ENCODE results near the gene AK6. TPM values are rescaled to one million over a fixed set of nuclear protein-coding genes. Genes with fewer than 3 reads are reported as not detected.

AK6 gene
- total and polyA plus RNA-seq, 9 of the 15 experiments (the other 6 are each of a cell fraction or from before 2014, with no cell fraction given): 84.6 to 669 (median 143) TPM

DNA sequence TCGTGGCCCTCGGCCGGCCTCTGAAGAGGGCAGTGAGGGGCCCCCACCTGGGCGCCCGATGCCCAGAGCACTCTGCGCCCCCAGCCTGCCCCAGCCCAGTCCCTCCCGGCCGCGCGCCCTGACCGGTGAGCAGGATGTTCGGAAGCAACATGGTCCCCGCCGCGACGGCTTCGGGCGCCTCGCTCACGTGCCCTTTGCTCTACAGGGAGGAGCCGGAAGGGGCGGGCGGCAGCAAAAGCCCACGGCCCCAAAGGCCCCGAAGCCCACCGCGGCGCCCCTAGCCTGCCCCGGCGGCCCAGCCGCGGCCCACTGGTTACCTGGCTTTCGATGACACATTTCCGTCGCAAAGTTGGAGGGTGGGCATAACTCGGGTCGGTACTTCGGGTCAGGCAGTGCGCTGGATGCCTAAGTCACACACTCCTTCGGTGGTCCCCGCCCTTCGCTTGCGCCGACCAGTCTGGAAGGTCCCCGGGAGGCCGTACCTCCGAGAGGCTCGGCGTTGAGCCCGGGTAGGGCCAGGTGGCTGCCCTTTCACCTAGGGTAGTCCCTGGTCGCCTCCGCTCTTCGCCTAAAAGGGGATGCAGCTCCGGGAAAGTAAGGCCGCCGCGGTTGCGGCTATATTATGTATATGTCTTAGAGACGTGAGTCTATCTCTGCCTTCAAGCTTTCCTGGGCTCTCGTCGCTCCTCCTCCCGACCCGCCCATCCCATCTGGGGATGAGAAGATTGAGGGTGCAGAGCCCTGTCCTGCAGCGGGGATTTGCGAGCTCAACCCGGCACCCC lies at the start of gene AK6, which contains the start of the genes RAD17 and TAF9 (continued):
- TF ChIP-seq, protein P1, sequence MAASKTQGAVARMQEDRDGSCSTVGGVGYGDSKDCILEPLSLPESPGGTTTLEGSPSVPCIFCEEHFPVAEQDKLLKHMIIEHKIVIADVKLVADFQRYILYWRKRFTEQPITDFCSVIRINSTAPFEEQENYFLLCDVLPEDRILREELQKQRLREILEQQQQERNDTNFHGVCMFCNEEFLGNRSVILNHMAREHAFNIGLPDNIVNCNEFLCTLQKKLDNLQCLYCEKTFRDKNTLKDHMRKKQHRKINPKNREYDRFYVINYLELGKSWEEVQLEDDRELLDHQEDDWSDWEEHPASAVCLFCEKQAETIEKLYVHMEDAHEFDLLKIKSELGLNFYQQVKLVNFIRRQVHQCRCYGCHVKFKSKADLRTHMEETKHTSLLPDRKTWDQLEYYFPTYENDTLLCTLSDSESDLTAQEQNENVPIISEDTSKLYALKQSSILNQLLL (CRISPR knock-in tag; IDR thresholded peaks at IDR 0.05; ENCODE audit: borderline replicate concordance): no peak
- TF ChIP-seq, protein P2, sequence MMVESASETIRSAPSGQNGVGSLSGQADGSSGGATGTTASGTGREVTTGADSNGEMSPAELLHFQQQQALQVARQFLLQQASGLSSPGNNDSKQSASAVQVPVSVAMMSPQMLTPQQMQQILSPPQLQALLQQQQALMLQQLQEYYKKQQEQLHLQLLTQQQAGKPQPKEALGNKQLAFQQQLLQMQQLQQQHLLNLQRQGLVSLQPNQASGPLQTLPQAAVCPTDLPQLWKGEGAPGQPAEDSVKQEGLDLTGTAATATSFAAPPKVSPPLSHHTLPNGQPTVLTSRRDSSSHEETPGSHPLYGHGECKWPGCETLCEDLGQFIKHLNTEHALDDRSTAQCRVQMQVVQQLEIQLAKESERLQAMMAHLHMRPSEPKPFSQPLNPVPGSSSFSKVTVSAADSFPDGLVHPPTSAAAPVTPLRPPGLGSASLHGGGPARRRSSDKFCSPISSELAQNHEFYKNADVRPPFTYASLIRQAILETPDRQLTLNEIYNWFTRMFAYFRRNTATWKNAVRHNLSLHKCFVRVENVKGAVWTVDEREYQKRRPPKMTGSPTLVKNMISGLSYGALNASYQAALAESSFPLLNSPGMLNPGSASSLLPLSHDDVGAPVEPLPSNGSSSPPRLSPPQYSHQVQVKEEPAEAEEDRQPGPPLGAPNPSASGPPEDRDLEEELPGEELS (CRISPR knock-in tag; IDR thresholded peaks at IDR 0.05; ENCODE audit: borderline replicate concordance): peak; percentile 73; the same call in 1 of the 2 replicates
- TF ChIP-seq HDAC1 (IDR thresholded peaks at IDR 0.05) (peak in 1 of 2 experiments; percentile 85; a peak in 2 of 4 replicates), ZFP36 (IDR thresholded peaks at IDR 0.05; ENCODE audit: low read depth, low read length, partially characterized antibody) (no peak), HNRNPK (IDR thresholded peaks at IDR 0.05; ENCODE audit: low read depth, low read length, poor library complexity, severe bottlenecking) (peak; percentile 65), RBM15 (IDR thresholded peaks at IDR 0.05; ENCODE audit: insufficient read depth, low read length) (0 out of 2 replicates have a peak, but pooled peaks have one; percentile 50), NFE2 (IDR thresholded peaks at IDR 0.05; ENCODE audit: low read depth) (peak; percentile 87), KDM5B (IDR thresholded peaks at IDR 0.05; ENCODE audit: insufficient replicate concordance, low read depth, low read length) (peak; percentile 92), PHF8 (IDR thresholded peaks at IDR 0.05; ENCODE audit: borderline replicate concordance, low read length) (peak; percentile 90; the same call in 1 of the 2 replicates), RUNX1 (IDR thresholded peaks at IDR 0.05; ENCODE audit: low read depth) (0 out of 2 replicates have a peak, but pooled peaks have one; percentile 10), MTA3 (IDR thresholded peaks at IDR 0.05; ENCODE audit: borderline replicate concordance) (peak; percentile 82; the same call in 1 of the 2 replicates), HMG20B (CRISPR knock-in tag; IDR thresholded peaks at IDR 0.05) (no peak), HDAC2 (IDR thresholded peaks at IDR 0.05) (peak; percentile 62; the same call in 1 of the 2 replicates), LCOR (CRISPR knock-in tag; IDR thresholded peaks at IDR 0.05) (peak; percentile 57; the same call in 1 of the 2 replicates), CBFA2T2 (conservative IDR thresholded peaks at IDR 0.05) (peak; percentile 47; the same call in 1 of the 2 replicates), KDM1A (IDR thresholded peaks at IDR 0.05) (peak in 1 of 2 experiments; percentile 25; a peak in 1 of 4 replicates)
- TF ChIP-seq, protein P3, sequence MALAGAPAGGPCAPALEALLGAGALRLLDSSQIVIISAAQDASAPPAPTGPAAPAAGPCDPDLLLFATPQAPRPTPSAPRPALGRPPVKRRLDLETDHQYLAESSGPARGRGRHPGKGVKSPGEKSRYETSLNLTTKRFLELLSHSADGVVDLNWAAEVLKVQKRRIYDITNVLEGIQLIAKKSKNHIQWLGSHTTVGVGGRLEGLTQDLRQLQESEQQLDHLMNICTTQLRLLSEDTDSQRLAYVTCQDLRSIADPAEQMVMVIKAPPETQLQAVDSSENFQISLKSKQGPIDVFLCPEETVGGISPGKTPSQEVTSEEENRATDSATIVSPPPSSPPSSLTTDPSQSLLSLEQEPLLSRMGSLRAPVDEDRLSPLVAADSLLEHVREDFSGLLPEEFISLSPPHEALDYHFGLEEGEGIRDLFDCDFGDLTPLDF (CRISPR knock-in tag; IDR thresholded peaks at IDR 0.05): 0 out of 2 replicates have a peak, but pooled peaks have one; percentile 41
- TF ChIP-seq, protein P4, sequence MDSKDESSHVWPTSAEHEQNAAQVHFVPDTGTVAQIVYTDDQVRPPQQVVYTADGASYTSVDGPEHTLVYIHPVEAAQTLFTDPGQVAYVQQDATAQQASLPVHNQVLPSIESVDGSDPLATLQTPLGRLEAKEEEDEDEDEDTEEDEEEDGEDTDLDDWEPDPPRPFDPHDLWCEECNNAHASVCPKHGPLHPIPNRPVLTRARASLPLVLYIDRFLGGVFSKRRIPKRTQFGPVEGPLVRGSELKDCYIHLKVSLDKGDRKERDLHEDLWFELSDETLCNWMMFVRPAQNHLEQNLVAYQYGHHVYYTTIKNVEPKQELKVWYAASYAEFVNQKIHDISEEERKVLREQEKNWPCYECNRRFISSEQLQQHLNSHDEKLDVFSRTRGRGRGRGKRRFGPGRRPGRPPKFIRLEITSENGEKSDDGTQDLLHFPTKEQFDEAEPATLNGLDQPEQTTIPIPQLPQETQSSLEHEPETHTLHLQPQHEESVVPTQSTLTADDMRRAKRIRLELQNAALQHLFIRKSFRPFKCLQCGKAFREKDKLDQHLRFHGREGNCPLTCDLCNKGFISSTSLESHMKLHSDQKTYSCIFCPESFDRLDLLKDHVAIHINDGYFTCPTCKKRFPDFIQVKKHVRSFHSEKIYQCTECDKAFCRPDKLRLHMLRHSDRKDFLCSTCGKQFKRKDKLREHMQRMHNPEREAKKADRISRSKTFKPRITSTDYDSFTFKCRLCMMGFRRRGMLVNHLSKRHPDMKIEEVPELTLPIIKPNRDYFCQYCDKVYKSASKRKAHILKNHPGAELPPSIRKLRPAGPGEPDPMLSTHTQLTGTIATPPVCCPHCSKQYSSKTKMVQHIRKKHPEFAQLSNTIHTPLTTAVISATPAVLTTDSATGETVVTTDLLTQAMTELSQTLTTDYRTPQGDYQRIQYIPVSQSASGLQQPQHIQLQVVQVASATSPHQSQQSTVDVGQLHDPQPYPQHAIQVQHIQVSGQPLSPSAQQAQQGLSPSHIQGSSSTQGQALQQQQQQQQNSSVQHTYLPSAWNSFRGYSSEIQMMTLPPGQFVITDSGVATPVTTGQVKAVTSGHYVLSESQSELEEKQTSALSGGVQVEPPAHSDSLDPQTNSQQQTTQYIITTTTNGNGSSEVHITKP (IDR thresholded peaks at IDR 0.05; ENCODE audit: partially characterized antibody): peak; percentile 43

Measured in K562 (cell line).